SU-DHL-6 (cell line): ENCODE data around the gene RYR2.

Experiments
- H2AFZ ChIP-seq: fragments of 200-600 bp; sonication (generic); 2 replicates; pipeline ENCODE4 v1.6.1; 2014; ENCODE audit warnings: low read depth, mild to moderate bottlenecking, moderate library complexity, mixed read lengths, antibody characterized with exemption, low read length; ENCODE audit not compliant: severe bottlenecking
- H3F3A ChIP-seq: fragments of 200-600 bp; shearing (Covaris generic); 2 replicates; pipeline ENCODE4 v1.6.0; 2016; ENCODE audit warnings: antibody characterized with exemption, mild to moderate bottlenecking; ENCODE audit not compliant: insufficient read depth
- H3K27ac ChIP-seq: fragments of 200-600 bp; sonication (generic); 2 replicates; pipeline ENCODE4 v1.5.1; 2016; ENCODE audit warnings: low read depth, mild to moderate bottlenecking, low read length, moderate library complexity, mixed read lengths
- H3K27me3 ChIP-seq: fragments of 200-600 bp; sonication (generic), shearing (Covaris generic); 2 replicates; pipeline ENCODE4 v1.6.0; 2014; ENCODE audit warnings: mild to moderate bottlenecking, low read length
- H3K36me3 ChIP-seq: fragments of 200-600 bp; sonication (generic); 2 replicates; pipeline ENCODE4 v1.6.1; 2014; ENCODE audit warnings: mild to moderate bottlenecking, low read length, mixed read lengths
- H3K4me2 ChIP-seq: fragments of 300-600, 200-600 bp; shearing (Covaris generic), sonication (generic); 2 replicates; pipeline ENCODE4 v1.6.0; 2014; ENCODE audit warnings: low read length, low read depth, mild to moderate bottlenecking; ENCODE audit not compliant: poor library complexity, severe bottlenecking
- H3K4me3 ChIP-seq: fragments of 200-600 bp; sonication (generic); 2 replicates; pipeline ENCODE4 v1.5.1; 2014; ENCODE audit warnings: antibody characterized with exemption, low read length, mild to moderate bottlenecking, mixed read lengths; ENCODE audit not compliant: insufficient read depth, poor library complexity, severe bottlenecking
- H3K79me2 ChIP-seq: fragments of 200-600 bp; sonication (generic); 2 replicates; pipeline ENCODE4 v1.6.1; 2014; ENCODE audit warnings: mild to moderate bottlenecking, low read length, moderate library complexity; ENCODE audit not compliant: insufficient read depth
- H3K9ac ChIP-seq: fragments of 200-600 bp; sonication (generic); 2 replicates; pipeline ENCODE4 v1.7.0; 2014; ENCODE audit warnings: mild to moderate bottlenecking, low read length
- H3K9me2 ChIP-seq: fragments of 200-600 bp; sonication (generic); replicated peaks from 2 replicates; pipeline ENCODE4 v1.6.1; 2014; ENCODE audit warnings: low read length; ENCODE audit not compliant: insufficient read depth
- H3K9me3 ChIP-seq: fragments of 200-600 bp; sonication (generic); 2 replicates; pipeline ENCODE4 v1.6.1; 2014; ENCODE audit warnings: low read length, mixed read lengths; ENCODE audit not compliant: insufficient read depth
- H4K20me1 ChIP-seq: fragments of 200-600 bp; sonication (generic); 2 replicates; pipeline ENCODE4 v1.6.1; 2014; ENCODE audit warnings: low read depth, mild to moderate bottlenecking, antibody characterized with exemption, low read length, moderate library complexity, mixed read lengths
- EZH2phosphoT487 ChIP-seq: fragments of 200-600 bp; sonication (generic), shearing (Covaris generic); conservative IDR thresholded peaks from 2 replicates; pipeline ENCODE4 v1.6.1; 2018; ENCODE audit warnings: mild to moderate bottlenecking, antibody characterized with exemption, low read length, moderate library complexity, mixed read lengths
- TF ChIP-seq, protein P1 (sequence below): fragments of 200-600 bp; sonication (generic); IDR thresholded peaks from one replicate; pipeline ENCODE4 v1.5.1; 2017; ENCODE audit warnings: antibody characterized with exemption, mild to moderate bottlenecking, low read length, moderate library complexity; ENCODE audit not compliant: insufficient read depth, poor library complexity, severe bottlenecking

Gene RYR2

DNA sequence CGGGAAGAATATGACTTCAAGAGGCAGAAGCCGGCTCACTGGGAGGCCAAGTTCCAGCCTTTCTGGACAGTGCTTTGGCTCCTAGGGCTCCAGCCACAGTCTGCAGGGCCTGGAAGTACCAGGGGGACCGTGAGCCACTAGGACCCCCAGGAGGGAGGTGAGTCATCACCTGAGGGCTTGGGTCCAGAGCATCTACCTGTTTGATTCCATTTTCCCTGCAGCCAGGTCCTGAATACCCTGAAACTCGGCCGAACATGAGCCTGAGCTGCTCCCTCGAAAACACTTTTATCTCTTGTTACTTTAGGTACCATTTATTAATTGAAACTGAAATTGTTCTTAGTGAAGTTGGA lies 164.1 kb downstream of the RYR2 start:
- Histone ChIP-seq H3K79me2 (no peaks in the 10 kb centered on the region), H2AFZ (no peak overlapping the region), H3K27ac (no peak overlapping the region), H3K9me2 (no peaks in the 10 kb centered on the region), H3K4me3 (no peak overlapping the region), H3K9me3 (no peaks in the 10 kb centered on the region), H3F3A (no peaks in the 10 kb centered on the region), H3K9ac (no peak overlapping the region), H3K27me3 (no peaks in the 10 kb centered on the region), H3K36me3 (no peaks in the 10 kb centered on the region), H3K4me2 (no peak overlapping the region), H4K20me1 (no peaks in the 10 kb centered on the region)
- TF ChIP-seq, protein P1, sequence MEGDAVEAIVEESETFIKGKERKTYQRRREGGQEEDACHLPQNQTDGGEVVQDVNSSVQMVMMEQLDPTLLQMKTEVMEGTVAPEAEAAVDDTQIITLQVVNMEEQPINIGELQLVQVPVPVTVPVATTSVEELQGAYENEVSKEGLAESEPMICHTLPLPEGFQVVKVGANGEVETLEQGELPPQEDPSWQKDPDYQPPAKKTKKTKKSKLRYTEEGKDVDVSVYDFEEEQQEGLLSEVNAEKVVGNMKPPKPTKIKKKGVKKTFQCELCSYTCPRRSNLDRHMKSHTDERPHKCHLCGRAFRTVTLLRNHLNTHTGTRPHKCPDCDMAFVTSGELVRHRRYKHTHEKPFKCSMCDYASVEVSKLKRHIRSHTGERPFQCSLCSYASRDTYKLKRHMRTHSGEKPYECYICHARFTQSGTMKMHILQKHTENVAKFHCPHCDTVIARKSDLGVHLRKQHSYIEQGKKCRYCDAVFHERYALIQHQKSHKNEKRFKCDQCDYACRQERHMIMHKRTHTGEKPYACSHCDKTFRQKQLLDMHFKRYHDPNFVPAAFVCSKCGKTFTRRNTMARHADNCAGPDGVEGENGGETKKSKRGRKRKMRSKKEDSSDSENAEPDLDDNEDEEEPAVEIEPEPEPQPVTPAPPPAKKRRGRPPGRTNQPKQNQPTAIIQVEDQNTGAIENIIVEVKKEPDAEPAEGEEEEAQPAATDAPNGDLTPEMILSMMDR = no peak
- no peak for TF ChIP-seq EZH2phosphoT487

DNA sequence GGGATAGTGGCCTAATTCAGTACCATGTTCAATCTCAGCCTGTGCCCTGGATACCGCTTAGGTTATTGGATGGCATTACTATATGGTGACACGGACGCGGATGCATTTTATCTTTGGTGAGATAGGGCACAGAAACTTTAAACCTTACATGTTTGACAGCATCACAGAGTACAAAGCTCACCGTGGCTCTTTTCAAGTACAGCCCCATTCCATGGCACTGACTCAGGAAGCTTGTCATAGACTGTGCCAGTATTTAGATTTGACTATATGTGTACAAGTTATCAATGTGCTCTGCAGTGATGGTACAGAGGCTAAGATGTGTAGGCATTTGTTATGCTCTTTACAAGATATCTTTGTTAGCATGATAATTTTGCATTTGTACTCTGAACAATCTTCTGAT lies 169.0 kb downstream of the RYR2 start:
- no peaks in the 10 kb centered on the region for H3K9me2 ChIP-seq
- TF ChIP-seq, protein P1 = no peak
- no peak for TF ChIP-seq EZH2phosphoT487
- no peaks in the 10 kb centered on the region for H3K36me3 ChIP-seq
- no peaks in the 10 kb centered on the region for H3K79me2 ChIP-seq
- H3K9ac ChIP-seq = no peak overlapping the region
- H3K4me2 ChIP-seq = no peak overlapping the region
- no peak overlapping the region for H3K27ac ChIP-seq
- H3K4me3 ChIP-seq = no peak overlapping the region
- no peaks in the 10 kb centered on the region for H3K9me3 ChIP-seq
- no peaks in the 10 kb centered on the region for H4K20me1 ChIP-seq
- no peaks in the 10 kb centered on the region; the same call in 1 of the 2 replicates for H3K27me3 ChIP-seq
- H3F3A ChIP-seq = no peaks in the 10 kb centered on the region
- H2AFZ ChIP-seq = no peak overlapping the region

DNA sequence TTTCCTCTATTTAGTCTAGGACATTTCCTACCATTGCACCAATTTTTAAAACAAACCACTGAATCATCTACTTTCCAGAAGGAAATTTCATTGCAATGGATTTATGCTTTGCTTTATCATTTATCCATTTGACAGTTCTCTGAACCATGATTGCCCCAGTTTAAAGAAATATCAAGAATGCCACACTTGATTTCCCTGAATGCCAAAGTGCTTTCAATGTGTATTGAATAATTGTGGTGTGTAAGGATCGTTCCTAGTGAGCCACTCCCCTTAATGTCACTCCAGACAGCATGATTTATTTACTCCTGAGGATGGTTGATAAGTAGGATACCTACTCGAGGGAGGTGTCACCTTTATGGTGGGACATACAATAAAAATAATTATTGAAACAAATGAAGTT lies 169.6 kb downstream of the RYR2 start:
- H2AFZ ChIP-seq = no peak overlapping the region
- no peaks in the 10 kb centered on the region for H4K20me1 ChIP-seq
- H3K4me3 ChIP-seq = no peak overlapping the region
- H3K27ac ChIP-seq = no peak overlapping the region
- TF ChIP-seq, protein P1 = no peak
- TF ChIP-seq EZH2phosphoT487 = no peak
- H3K36me3 ChIP-seq = no peaks in the 10 kb centered on the region
- no peaks in the 10 kb centered on the region for H3K79me2 ChIP-seq
- H3F3A ChIP-seq = no peaks in the 10 kb centered on the region
- no peak overlapping the region for H3K9ac ChIP-seq
- no peaks in the 10 kb centered on the region for H3K9me2 ChIP-seq
- no peaks in the 10 kb centered on the region for H3K9me3 ChIP-seq
- H3K4me2 ChIP-seq = no peak overlapping the region
- no peaks in the 10 kb centered on the region; the same call in 1 of the 2 replicates for H3K27me3 ChIP-seq
